SK-N-SH (cell line): Measurements from ENCODE around the gene ZMPSTE24. TPM values are rescaled to one million over a fixed set of nuclear protein-coding genes. Genes with fewer than 3 reads are reported as not detected.
A peak's percentile ranks its signal among the peaks of the same experiment; 100 is the strongest.

Source experiments
- CTCF ChIA-PET: fragments of 300-600, 350-600 bp; formaldehyde crosslinking; extraction: SDS; loops from one replicate; lab custom pipeline; 2021; lab: Yijun Ruan, JAX
- POLR2A ChIA-PET: fragments of 350-600 bp; sonication (Branson Sonifier 250); formaldehyde crosslinking; extraction: SDS; loops from one replicate; lab custom pipeline; 2020; ENCODE audit warnings: antibody characterized with exemption, inconsistent platforms; lab: Yijun Ruan, JAX
- DNase-seq: peaks from one replicate; pipeline ENCODE4 v3.0.0; 2012
- H2AFZ ChIP-seq: fragments of 200-600 bp; sonication (generic); 2 replicates; pipeline ENCODE4 v1.8.1; 2016; ENCODE audit warnings: antibody characterized with exemption, mild to moderate bottlenecking, low read depth
- H3F3A ChIP-seq: fragments of 200-600 bp; sonication (generic); replicated peaks from 2 replicates; pipeline ENCODE3; 2016; ENCODE audit warnings: antibody characterized with exemption, mild to moderate bottlenecking; ENCODE audit not compliant: insufficient read depth
- H3K27ac ChIP-seq, 2 experiments: fragments of 200-500 bp in 1 of 2; fragments of 200-600 bp in 1 of 2; sonication (Bioruptor generic) in 1 of 2; sonication (generic), shearing (Covaris generic) in 1 of 2; 2 replicates each; pipeline versions ENCODE4 v1.5.1 to v1.6.1; 2014 to 2016; ENCODE audit warnings: low read depth in 2 of 2, inconsistent platforms in 1 of 2, low read length in 1 of 2, mild to moderate bottlenecking in 1 of 2, mixed read lengths in 1 of 2
- H3K27me3 ChIP-seq: fragments of 200-600 bp; sonication (generic), shearing (Covaris generic); 2 replicates; pipeline ENCODE4 v1.6.1; 2016; ENCODE audit warnings: mixed run types; ENCODE audit not compliant: insufficient read depth
- H3K36me3 ChIP-seq, 2 experiments: fragments of 200-500 bp in 1 of 2; fragments of 200-600 bp in 1 of 2; sonication (Bioruptor generic) in 1 of 2; sonication (generic) in 1 of 2; replicated peaks in 1 of 2; 2 replicates each; pipeline versions ENCODE3 to v1.5.1; 2014 to 2016; ENCODE audit warnings: low read length in 1 of 2, mild to moderate bottlenecking in 1 of 2; ENCODE audit not compliant: insufficient read depth in 2 of 2, control insufficient read depth in 1 of 2
- H3K4me1 ChIP-seq, 2 experiments: fragments of 200-500 bp in 1 of 2; fragments of 200-600 bp in 1 of 2; sonication (Bioruptor generic) in 1 of 2; sonication (generic), shearing (Covaris generic) in 1 of 2; 2 replicates each; pipeline versions ENCODE4 v1.5.1 to v1.6.1; 2014 to 2016; ENCODE audit warnings: low read depth in 1 of 2, low read length in 1 of 2, mixed run types in 1 of 2; ENCODE audit not compliant: insufficient read depth in 2 of 2, control insufficient read depth in 1 of 2
- H3K4me2 ChIP-seq: fragments of 200-600 bp; sonication (generic), shearing (Covaris generic); 2 replicates; pipeline ENCODE4 v1.6.1; 2017; ENCODE audit warnings: mixed run types
- H3K4me3 ChIP-seq, 2 experiments: fragments of 200-500 bp in 1 of 2; fragments of 200-600 bp in 1 of 2; sonication (Bioruptor generic) in 1 of 2; sonication (generic), shearing (Covaris generic) in 1 of 2; 2 replicates each; pipeline versions ENCODE4 v1.5.1 to v1.8.1; 2014 to 2016; ENCODE audit warnings: low read depth in 2 of 2, inconsistent platforms in 1 of 2, low read length in 1 of 2, mild to moderate bottlenecking in 1 of 2, mixed read lengths in 1 of 2, moderate library complexity in 1 of 2
- H3K79me2 ChIP-seq: fragments of 200-600 bp; sonication (generic); 2 replicates; pipeline ENCODE4 v1.8.1; 2017; ENCODE audit warnings: mild to moderate bottlenecking; ENCODE audit not compliant: insufficient read depth
- H3K9ac ChIP-seq: fragments of 200-600 bp; sonication (generic); 2 replicates; pipeline ENCODE4 v1.6.1; 2017; ENCODE audit warnings: mixed run types
- H3K9me2 ChIP-seq: fragments of 200-600 bp; sonication (generic); 2 replicates; pipeline ENCODE4 v1.6.1; 2017; ENCODE audit warnings: mixed run types
- H3K9me3 ChIP-seq: fragments of 200-600 bp; sonication (generic); 2 replicates; pipeline ENCODE4 v1.6.1; 2017; ENCODE audit warnings: mixed run types, mild to moderate bottlenecking, moderate library complexity
- H4K20me1 ChIP-seq: fragments of 200-600 bp; sonication (generic); 2 replicates; pipeline ENCODE4 v1.6.1; 2017; ENCODE audit warnings: mild to moderate bottlenecking, mixed run types; ENCODE audit not compliant: insufficient read depth
- CHD2 ChIP-seq: fragments of 150-350 bp; IDR thresholded peaks from 2 replicates; pipeline ENCODE4 v1.6.1; 2018; ENCODE audit warnings: low read length; ENCODE audit not compliant: partially characterized antibody
- FOXJ3 ChIP-seq: sonication (generic); formaldehyde crosslinking; IDR thresholded peaks from 2 replicates; pipeline ENCODE4 v1.5.1; 2020; ENCODE audit warnings: mild to moderate bottlenecking, missing genetic modification reagents
- GATA2 ChIP-seq: sonication (generic); formaldehyde crosslinking; IDR thresholded peaks from 2 replicates; pipeline ENCODE4 v1.5.0; 2020; ENCODE audit warnings: mild to moderate bottlenecking, missing genetic modification reagents
- JUND ChIP-seq: IDR thresholded peaks from 2 replicates; pipeline ENCODE4 v1.4.0; 2012
- MXI1 ChIP-seq: IDR thresholded peaks from 2 replicates; pipeline ENCODE4 v1.6.1; 2012; ENCODE audit warnings: mild to moderate bottlenecking, low read depth, low read length, improper control_type of control experiment
- RAD21 ChIP-seq: IDR thresholded peaks from 2 replicates; pipeline ENCODE4 v1.6.1; 2012; ENCODE audit warnings: mild to moderate bottlenecking, low read length
- SMC3 ChIP-seq: IDR thresholded peaks from 2 replicates; pipeline ENCODE4 v1.6.1; 2012; ENCODE audit warnings: low read depth, low read length, improper control_type of control experiment
- TAF1 ChIP-seq: IDR thresholded peaks from 2 replicates; pipeline ENCODE4 v1.6.1; 2012; ENCODE audit warnings: low read depth, mild to moderate bottlenecking, low read length, moderate library complexity, borderline replicate concordance
- YY1 ChIP-seq: IDR thresholded peaks from 2 replicates; pipeline ENCODE4 v1.4.0; 2012; ENCODE audit warnings: low read depth, mild to moderate bottlenecking
- WGBS: methylation state at CpG from one replicate; pipeline ENCODE4 v1.1.6; 2017; ENCODE audit warnings: low lambda C conversion rate; 5-methylcytosine and 5-hydroxymethylcytosine counted together
- polyA plus RNA-seq, 3 experiments: library from polyadenylated mRNA; depleted of rRNA; stranded (reverse); fragments of >200 nt; gene quantifications; 2 replicates each; pipeline ENCODE4 v1.2.3, GENCODE V29; 2012
- TF ChIP-seq, protein P1 (sequence below): fragments of 200-600 bp; sonication (generic); IDR thresholded peaks from 2 replicates; pipeline ENCODE4 v1.6.1; 2017; ENCODE audit warnings: antibody characterized with exemption, mild to moderate bottlenecking, moderate library complexity
- TF ChIP-seq, protein P2 (sequence below): IDR thresholded peaks from 2 replicates; pipeline ENCODE4 v1.4.0; 2012; ENCODE audit warnings: low read depth

Gene ZMPSTE24
- polyA plus RNA-seq, 1 of the 3 experiments (the other 2 are of a cell fraction), result 13.7 TPM

DNA sequence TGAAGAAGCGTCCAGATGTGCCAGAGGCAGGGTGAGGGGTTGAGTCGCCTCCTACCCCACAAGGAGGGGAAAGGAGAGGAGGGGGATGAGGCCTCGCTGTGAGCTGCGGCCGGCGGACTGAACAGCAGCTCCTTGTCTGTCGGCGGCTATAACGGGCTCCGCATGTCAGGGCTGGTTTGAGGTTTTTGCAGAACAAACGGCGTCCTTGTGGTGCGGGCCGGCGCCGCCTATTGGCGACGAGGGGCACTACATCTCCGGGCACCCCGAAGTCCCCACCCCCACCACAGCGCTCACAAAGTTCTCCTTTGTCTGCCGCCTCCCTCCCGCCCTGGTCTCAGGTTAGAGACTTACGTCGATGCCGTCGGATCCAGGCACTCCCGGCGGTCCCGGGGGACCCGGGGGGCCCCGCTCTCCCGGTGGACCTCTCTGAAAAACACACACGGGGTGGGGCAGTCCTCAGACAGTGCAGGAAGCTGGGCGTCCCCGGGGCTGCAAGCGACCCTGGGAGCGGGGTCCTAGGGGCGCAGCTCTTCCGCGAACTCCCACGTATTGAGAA lies 57.3 kb downstream of the ZMPSTE24 start:
- H3F3A ChIP-seq, result no peaks in the 10 kb centered on the region
- peak overlapping the region; percentile 88 for H2AFZ ChIP-seq
- POLR2A ChIA-PET, result interaction anchor here (0.7 to 1.4 kb wide), 4 partner anchors 8 to 216 kb away, joined by 3 to 5 read pairs (median 3); partner anchors contain the start of genes ZFP69B and ZNF684
- no peak overlapping the region for H3K27ac ChIP-seq
- H3K9me2 ChIP-seq, result no peaks in the 10 kb centered on the region
- WGBS, result 36% methylated on average over 5 of the region's 42 CpGs
- H3K9ac ChIP-seq, result no peak overlapping the region
- CTCF ChIA-PET, result interaction anchor here (0.5 to 12.5 kb wide), 50 partner anchors 8 to 281 kb away, joined by 3 to 150 read pairs (median 4); partner anchors contain the start of genes TMCO2 and ZFP69B
- H3K9me3 ChIP-seq, result no peaks in the 10 kb centered on the region
- TF ChIP-seq SMC3, result peak; percentile 44; the same call in 1 of the 2 replicates
- TF ChIP-seq FOXJ3, result no peak
- TF ChIP-seq GATA2 (CRISPR knock-in tag), result no peak
- peak; percentile 58 for TF ChIP-seq RAD21
- peak; percentile 29; the same call in 1 of the 2 replicates for TF ChIP-seq MXI1
- TF ChIP-seq, protein P1, sequence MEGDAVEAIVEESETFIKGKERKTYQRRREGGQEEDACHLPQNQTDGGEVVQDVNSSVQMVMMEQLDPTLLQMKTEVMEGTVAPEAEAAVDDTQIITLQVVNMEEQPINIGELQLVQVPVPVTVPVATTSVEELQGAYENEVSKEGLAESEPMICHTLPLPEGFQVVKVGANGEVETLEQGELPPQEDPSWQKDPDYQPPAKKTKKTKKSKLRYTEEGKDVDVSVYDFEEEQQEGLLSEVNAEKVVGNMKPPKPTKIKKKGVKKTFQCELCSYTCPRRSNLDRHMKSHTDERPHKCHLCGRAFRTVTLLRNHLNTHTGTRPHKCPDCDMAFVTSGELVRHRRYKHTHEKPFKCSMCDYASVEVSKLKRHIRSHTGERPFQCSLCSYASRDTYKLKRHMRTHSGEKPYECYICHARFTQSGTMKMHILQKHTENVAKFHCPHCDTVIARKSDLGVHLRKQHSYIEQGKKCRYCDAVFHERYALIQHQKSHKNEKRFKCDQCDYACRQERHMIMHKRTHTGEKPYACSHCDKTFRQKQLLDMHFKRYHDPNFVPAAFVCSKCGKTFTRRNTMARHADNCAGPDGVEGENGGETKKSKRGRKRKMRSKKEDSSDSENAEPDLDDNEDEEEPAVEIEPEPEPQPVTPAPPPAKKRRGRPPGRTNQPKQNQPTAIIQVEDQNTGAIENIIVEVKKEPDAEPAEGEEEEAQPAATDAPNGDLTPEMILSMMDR, result peak; percentile 75
- peak; percentile 18; the same call in 1 of the 2 replicates for TF ChIP-seq TAF1
- peak; percentile 54 for TF ChIP-seq CHD2
- TF ChIP-seq, protein P2, sequence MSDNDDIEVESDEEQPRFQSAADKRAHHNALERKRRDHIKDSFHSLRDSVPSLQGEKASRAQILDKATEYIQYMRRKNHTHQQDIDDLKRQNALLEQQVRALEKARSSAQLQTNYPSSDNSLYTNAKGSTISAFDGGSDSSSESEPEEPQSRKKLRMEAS, result 0 out of 2 replicates have a peak, but pooled peaks have one; percentile 42
- H3K4me2 ChIP-seq, result peak overlapping the region; percentile 41; the same call in 1 of the 2 replicates
- peaks cover 0 to 6% of the 10 kb centered on the region in 2 experiments; a peak in 1 of 4 replicates for H3K4me1 ChIP-seq
- H3K27me3 ChIP-seq, result no peaks in the 10 kb centered on the region; the same call in 1 of the 2 replicates
- peak; percentile 92 for DNase-seq
- H4K20me1 ChIP-seq, result no peaks in the 10 kb centered on the region
- no peaks in the 10 kb centered on the region for H3K36me3 ChIP-seq
- H3K4me3 ChIP-seq, result peak overlapping the region; percentile 29 to 47; a peak in 3 of 4 replicates
- no peaks in the 10 kb centered on the region for H3K79me2 ChIP-seq

DNA sequence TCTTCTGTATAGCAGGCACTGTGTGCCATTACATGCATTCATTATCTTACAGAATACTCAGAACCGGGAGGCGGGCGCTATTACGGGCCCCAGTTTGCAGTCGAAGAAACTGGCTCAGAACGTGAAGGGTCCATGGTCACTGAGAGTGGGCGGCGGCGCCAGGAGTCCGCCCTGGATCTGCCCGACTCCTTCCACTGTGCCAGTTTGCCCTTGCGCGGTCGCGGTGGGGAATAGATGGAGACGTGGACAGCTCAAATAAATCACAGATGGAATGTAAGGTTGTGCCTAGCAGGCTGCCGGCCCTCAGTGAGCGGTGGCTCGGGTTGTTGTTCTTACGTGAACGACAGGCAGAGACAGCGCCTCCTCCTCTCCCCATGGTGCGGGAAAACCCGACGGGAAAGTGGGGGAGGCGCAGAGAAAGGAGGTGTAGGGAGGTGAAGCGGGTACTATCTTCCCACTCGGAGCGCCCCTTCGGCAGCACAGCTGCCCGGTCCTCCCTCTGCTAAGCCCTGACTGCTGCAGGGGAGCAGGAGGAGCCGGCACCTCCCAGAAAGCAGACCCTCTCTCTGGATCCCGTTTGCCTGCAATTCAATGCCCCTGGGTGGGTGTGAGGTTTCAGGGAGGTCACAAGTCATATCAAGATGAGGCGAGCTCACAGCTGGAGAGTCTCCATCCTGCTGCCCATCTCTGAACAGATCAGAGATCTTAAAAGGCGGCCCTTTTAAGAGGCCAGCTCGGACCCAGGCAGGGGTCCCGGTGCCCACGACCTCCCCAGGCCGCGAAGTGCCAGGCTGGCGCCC lies 58.0 kb downstream of the ZMPSTE24 start:
- WGBS, result 41% methylated on average over 18 of the region's 41 CpGs
- H3K27me3 ChIP-seq, result no peaks in the 10 kb centered on the region; the same call in 1 of the 2 replicates
- H3K36me3 ChIP-seq, result no peaks in the 10 kb centered on the region
- CTCF ChIA-PET, result interaction anchor here (0.5 to 12.5 kb wide), 32 partner anchors 8 to 246 kb away, joined by 3 to 150 read pairs (median 4); no protein-coding TSS in a partner anchor
- no peak overlapping the region for H3K27ac ChIP-seq
- TF ChIP-seq JUND (no peak), YY1 (no peak)
- peak overlapping the region; percentile 65 for H3K4me2 ChIP-seq
- DNase-seq, result peak; percentile 71
- H3F3A ChIP-seq, result no peaks in the 10 kb centered on the region
- POLR2A ChIA-PET, result interaction anchor here (1.0 to 1.4 kb wide), 2 partner anchors 23 to 215 kb away, joined by 3 to 5 read pairs; partner anchors contain the start of gene ZNF684
- H3K4me1 ChIP-seq, result peaks cover 0 to 6% of the 10 kb centered on the region in 2 experiments; a peak in 1 of 4 replicates
- no peaks in the 10 kb centered on the region for H4K20me1 ChIP-seq
- no peaks in the 10 kb centered on the region for H3K9me3 ChIP-seq
- H3K4me3 ChIP-seq, result peak overlapping the region; percentile 47 to 48
- H3K9ac ChIP-seq, result no peak overlapping the region
- peak overlapping the region; percentile 88 for H2AFZ ChIP-seq
- H3K79me2 ChIP-seq, result no peaks in the 10 kb centered on the region
- no peaks in the 10 kb centered on the region for H3K9me2 ChIP-seq
